Stimulated activated naive CD8-positive, alpha-beta T cell treated with anti-CD3 and anti-CD28 coated beads, Interleukin-15, Interleukin-2, amounts not matched to agents 100 ng/mL and 50 ng/mL, for 24 hours (primary cell): ENCODE data around the gene C9orf153.
"Not testable (repeated sequence)": the region's sequence is repeated elsewhere in the genome, so short reads cannot be mapped to it uniquely, and the experiment has no call there.

Experiments
- H3K27ac Mint-ChIP-seq: one replicate; pipeline ENCODE4 v1.8.0; 2021; ENCODE audit warnings: mild to moderate bottlenecking, mixed read lengths
- H3K27me3 Mint-ChIP-seq: one replicate; pipeline ENCODE4 v1.8.0; 2021; ENCODE audit warnings: mixed read lengths
- H3K36me3 Mint-ChIP-seq: one replicate; pipeline ENCODE4 v1.8.0; 2021; ENCODE audit warnings: low read depth, mixed read lengths
- H3K4me1 Mint-ChIP-seq: one replicate; pipeline ENCODE4 v1.8.0; 2021; ENCODE audit warnings: low read depth, mixed read lengths
- H3K4me3 Mint-ChIP-seq: one replicate; pipeline ENCODE4 v1.8.0; 2021; ENCODE audit warnings: mild to moderate bottlenecking, mixed read lengths
- H3K9me3 Mint-ChIP-seq: one replicate; pipeline ENCODE4 v1.8.0; 2021; ENCODE audit warnings: mixed read lengths

The C9orf153 gene

DNA sequence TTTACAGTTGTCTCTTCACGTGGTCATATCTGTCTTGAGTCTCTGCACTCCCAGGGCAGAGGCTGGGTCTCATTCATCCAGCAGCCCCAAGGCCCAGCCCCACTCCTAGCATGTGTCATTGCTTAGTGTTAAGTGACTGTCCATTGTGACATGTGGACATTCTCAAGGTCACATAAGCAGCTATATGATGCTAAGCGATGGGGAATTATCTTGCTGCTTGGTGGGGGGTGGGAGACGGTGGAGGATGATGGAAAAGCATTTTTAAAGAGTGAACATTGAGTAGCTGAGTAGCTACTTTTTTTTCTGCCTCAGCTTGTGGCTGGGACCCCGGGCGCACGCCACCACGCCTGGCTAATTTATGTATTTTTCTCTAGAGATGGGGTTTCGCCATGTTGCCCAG is at the start of gene C9orf153:
C9orf153 (minus strand) TSS at position 101 of the 400 bp plus-strand sequence. CDS start 30,054 bp downstream, outside the sequence.
- no peaks in the 10 kb centered on the region for H3K4me1 Mint-ChIP-seq
- no peak within 1 kb of the TSS for H3K27ac Mint-ChIP-seq
- H3K36me3 Mint-ChIP-seq: peaks cover 19% of the 10 kb centered on the region
- H3K27me3 Mint-ChIP-seq: no peaks in the 10 kb centered on the region
- no peaks in the 10 kb centered on the region for H3K9me3 Mint-ChIP-seq
- no peak within 1 kb of the TSS for H3K4me3 Mint-ChIP-seq

DNA sequence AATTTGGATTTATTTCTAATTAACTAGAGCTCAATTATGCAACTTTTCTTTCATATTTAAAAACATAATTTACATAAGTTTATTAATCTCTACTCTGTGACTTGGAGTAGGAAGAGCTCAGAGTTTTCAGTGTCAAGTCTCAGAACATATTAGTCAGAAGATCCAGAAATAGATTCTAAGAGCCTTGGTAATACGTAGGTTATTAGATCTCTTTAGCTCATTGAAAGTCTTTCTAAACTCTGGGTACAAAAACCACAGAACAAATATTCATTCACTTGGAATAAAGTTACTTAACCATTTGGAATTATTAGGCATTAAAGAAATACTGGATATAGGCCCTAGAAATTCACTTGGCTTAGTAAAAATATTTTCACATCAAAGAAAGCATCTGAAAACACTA is 49.2 kb upstream of the C9orf153 start:
- H3K4me3 Mint-ChIP-seq: no peak overlapping the region
- H3K4me1 Mint-ChIP-seq: peaks cover 11% of the 10 kb centered on the region
- no peaks in the 10 kb centered on the region for H3K27me3 Mint-ChIP-seq
- no peaks in the 10 kb centered on the region for H3K9me3 Mint-ChIP-seq
- peaks cover 81% of the 10 kb centered on the region for H3K36me3 Mint-ChIP-seq
- H3K27ac Mint-ChIP-seq: no peak overlapping the region

DNA sequence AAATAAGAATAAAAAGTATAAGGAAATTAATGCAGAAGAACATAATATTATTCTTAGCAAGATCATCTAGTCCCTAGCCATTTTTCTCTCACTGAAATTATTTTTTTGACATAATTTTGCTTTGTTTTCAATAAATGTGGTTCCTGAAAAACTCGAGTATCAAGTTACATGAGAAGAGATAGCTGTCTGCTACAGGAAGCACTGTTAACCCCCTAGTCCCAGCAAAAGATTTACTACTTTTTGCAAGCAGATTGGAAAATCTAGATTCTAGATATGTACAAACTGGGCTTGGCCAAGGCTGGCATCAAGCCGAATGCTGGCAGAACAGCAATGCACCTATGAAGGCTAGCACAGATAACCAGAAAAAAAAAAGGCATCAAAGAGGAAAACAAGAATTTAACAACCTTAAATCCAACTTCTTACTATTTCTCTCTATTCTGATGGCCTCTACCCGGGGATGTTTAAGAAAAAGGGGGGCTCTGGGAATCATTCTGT is 44.8 kb upstream of the C9orf153 start:
- no peaks in the 10 kb centered on the region for H3K9me3 Mint-ChIP-seq
- H3K4me3 Mint-ChIP-seq: no peak overlapping the region
- H3K27ac Mint-ChIP-seq: no peak overlapping the region
- H3K36me3 Mint-ChIP-seq: peaks cover 85% of the 10 kb centered on the region
- no peaks in the 10 kb centered on the region for H3K27me3 Mint-ChIP-seq
- peaks cover 20% of the 10 kb centered on the region for H3K4me1 Mint-ChIP-seq

DNA sequence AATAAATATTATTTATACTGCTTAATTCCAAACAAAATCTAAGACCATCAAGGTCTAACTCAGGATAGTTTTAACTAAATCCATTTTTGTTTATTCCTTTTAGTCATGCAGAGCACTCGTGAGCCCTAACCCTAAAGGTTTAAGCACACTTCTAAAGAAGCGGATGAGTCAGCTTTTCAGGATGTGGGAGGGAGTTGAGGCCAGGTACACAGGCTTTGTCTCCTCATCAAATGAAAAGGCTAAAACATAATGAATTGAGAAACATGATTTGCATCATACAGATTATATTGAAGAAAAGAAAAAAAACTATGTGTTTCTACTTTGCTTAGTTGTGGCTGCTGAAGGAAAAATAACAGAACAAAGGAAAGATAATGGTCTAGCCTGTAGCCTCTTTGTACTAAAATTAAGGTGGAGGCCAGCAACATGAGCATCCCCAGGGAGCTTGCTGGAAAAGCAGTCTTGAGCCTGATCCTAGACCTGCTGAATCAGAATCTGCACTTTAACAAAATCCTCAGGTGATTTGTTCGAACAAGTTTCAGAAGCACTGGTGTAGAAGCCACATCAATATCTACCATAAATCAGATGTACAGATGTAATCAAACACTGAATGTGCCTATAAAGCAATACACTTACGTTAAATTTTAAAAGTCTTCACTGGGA is 44.0 kb upstream of the C9orf153 start:
- Mint-ChIP-seq H3K9me3 (no peaks in the 10 kb centered on the region), H3K4me1 (peaks cover 23% of the 10 kb centered on the region), H3K27me3 (no peaks in the 10 kb centered on the region), H3K4me3 (peak overlapping the region; percentile 2), H3K36me3 (peaks cover 86% of the 10 kb centered on the region), H3K27ac (peak overlapping the region; percentile 74)

DNA sequence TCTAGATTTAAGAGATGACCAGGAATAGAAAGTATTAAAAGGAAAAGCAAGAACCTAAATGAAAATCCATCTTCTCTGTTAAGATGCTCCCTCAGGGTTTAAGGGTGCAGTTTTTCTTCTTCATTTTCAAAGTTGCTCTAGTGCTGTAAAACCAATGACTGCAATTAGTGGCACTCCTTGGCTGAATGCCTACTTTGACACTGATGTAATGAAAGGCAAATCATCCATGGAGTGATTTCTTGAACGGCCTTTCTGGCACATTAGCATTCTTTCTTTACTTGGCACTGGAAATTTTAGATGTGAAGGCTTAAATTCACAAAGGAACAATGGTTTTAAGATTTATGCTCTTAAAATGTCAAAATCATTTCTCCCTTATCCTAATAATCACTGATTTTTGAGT is 42.2 kb upstream of the C9orf153 start:
- H3K4me3 Mint-ChIP-seq: no peak overlapping the region

DNA sequence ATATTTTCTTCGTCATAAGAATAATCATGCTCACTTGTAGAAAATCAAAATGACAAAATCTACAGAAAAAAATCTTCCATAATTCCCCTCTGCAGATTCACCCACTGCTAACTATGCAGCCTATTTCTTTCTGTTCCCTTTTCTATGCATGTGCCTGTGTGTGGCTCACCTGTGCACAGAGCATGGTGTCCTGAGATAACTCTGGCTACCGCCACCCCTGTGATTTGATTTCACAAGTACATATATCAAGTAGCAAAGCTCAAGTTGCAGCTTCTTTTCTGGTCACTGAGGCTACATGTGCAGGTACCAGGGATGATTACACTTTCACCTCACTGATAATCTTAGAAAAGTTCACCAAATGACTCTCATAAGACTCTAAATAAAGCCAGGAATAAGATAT is 41.2 kb upstream of the C9orf153 start:
- Mint-ChIP-seq H3K27me3 (no peaks in the 10 kb centered on the region), H3K4me1 (peaks cover 23% of the 10 kb centered on the region), H3K27ac (no peak overlapping the region), H3K36me3 (peaks cover 87% of the 10 kb centered on the region), H3K4me3 (no peak overlapping the region), H3K9me3 (no peaks in the 10 kb centered on the region)

More for the DNA sequence above, 42.2 kb upstream of the C9orf153 start:
- peaks cover 87% of the 10 kb centered on the region for H3K36me3 Mint-ChIP-seq
- H3K27ac Mint-ChIP-seq: no peak overlapping the region
- H3K9me3 Mint-ChIP-seq: no peaks in the 10 kb centered on the region
- no peaks in the 10 kb centered on the region for H3K27me3 Mint-ChIP-seq
- peaks cover 23% of the 10 kb centered on the region for H3K4me1 Mint-ChIP-seq

DNA sequence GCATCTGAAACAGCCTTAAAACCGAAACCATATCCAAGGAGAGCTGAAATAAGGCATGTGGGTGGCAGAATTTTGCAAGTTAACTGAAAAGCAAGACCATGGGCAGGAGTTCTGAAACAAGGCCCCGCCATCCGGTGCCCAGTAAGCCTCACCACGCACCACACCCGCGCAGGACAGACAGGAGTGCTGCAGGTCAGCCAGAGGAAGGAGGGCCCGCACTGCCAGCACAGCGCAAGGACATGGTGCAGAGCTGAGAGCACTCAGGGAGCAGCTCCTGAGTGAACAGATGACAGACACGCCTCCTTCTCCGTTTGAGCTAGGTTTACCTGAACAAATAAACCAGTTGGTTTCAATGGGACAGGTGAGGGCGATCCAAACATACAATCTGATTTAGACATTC is 39.4 kb upstream of the C9orf153 start:
- Mint-ChIP-seq H3K27me3 (no peaks in the 10 kb centered on the region), H3K9me3 (no peaks in the 10 kb centered on the region), H3K4me1 (peaks cover 14% of the 10 kb centered on the region), H3K27ac (no peak overlapping the region), H3K4me3 (no peak overlapping the region), H3K36me3 (peaks cover 80% of the 10 kb centered on the region)

DNA sequence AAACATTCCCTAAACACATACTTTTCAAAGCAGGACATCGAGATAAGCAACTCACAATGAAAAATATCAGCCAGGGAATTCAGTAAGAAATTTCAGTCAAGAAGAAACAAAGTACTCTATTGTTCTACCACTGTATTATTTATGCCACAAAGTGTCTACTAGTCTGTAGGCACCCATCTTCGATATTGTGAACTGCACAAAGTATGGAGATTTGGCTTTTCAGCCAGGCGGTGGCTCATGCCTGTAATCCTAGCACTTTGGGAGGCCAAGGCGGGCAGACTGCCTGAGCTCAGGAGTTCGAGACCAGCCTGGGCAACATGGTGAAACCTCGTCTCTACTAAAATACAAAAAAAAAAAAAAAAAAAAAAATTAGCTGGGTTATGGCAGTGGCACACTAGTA is 30.9 kb upstream of the C9orf153 start:
- H3K4me3 Mint-ChIP-seq, H3K27ac Mint-ChIP-seq, H3K4me1 Mint-ChIP-seq, H3K9me3 Mint-ChIP-seq, H3K27me3 Mint-ChIP-seq: not testable (repeated sequence)
- peaks cover 33% of the 10 kb centered on the region for H3K36me3 Mint-ChIP-seq

DNA sequence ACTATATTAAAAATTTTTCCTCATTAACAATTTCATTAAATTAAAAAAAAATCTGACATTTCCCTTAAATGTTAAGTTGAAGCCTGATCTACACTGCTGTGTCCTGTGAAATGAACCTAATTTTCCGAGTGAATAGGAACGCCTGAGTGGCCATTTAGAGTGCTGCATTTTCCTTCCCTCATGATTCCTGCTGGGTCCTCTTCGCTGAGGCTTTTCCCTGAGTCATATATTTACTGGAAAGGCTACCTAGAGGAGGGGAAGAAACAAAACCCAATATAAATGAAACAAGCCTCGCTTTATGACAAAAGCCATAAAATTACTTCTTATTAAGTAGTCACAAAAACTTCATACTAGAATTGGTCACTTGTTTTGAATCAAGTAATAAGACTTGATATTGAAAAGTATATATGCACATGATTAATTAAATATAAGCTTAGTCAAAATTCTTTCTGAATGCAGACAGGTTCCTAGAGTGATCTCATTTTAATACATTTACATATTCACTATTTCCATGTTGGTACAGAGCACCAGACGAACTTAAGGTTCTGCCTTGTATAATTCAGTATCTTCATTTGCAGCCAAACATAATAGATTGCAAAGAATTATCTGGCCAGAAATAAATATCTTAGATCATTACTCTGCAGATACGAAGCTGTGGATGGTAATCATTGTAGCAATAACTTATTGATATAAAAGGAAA is 29.2 kb upstream of the C9orf153 start:
- Mint-ChIP-seq H3K4me1 (peaks cover 16% of the 10 kb centered on the region), H3K9me3 (no peaks in the 10 kb centered on the region), H3K27ac (no peak overlapping the region), H3K36me3 (peaks cover 23% of the 10 kb centered on the region), H3K27me3 (no peaks in the 10 kb centered on the region), H3K4me3 (no peak overlapping the region)

DNA sequence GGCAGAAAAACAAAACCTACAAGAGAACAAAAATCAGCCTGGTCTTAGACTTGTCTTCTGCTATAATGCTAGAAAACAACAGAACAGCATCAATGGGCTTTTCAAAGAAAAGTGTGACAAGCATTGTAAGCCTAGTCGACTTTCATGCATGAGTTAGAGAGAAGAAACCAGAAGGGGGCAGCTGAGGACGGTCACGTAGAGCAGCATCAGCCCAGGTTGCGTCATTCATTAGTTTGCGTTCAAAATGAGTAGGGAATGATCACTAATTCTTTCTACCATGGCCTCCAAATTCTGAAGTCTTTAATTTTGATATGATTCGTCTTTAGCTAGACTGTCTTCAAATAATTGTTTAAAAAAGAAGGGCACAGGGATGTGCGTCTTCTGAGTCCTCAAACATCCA is 27.6 kb upstream of the C9orf153 start:
- no peak overlapping the region for H3K4me3 Mint-ChIP-seq
- H3K27ac Mint-ChIP-seq: no peak overlapping the region
- H3K36me3 Mint-ChIP-seq: peaks cover 16% of the 10 kb centered on the region
- peaks cover 25% of the 10 kb centered on the region for H3K4me1 Mint-ChIP-seq
- no peaks in the 10 kb centered on the region for H3K9me3 Mint-ChIP-seq
- no peaks in the 10 kb centered on the region for H3K27me3 Mint-ChIP-seq

DNA sequence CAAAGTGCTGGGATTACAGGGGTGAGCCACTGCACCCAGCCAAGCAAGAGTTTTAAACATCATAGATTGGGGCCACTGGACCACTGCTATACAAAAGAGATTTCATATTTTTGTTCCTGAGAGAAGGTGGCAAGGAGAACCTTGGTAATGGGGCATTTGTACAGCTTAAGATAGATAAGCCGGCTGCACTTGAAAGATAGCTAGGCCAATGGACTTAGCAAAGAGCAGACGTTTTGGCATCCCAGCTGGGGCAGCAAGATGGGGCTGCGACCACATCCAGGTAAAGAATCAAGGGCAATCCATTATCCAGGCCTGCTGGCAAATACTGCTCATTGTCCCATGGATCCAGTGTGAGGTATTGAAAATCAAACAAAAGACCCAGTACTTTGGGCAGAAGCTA is 26.8 kb upstream of the C9orf153 start:
- Mint-ChIP-seq H3K27me3 (no peaks in the 10 kb centered on the region), H3K27ac (no peak overlapping the region), H3K9me3 (no peaks in the 10 kb centered on the region), H3K36me3 (peaks cover 18% of the 10 kb centered on the region), H3K4me1 (peaks cover 29% of the 10 kb centered on the region), H3K4me3 (no peak overlapping the region)

DNA sequence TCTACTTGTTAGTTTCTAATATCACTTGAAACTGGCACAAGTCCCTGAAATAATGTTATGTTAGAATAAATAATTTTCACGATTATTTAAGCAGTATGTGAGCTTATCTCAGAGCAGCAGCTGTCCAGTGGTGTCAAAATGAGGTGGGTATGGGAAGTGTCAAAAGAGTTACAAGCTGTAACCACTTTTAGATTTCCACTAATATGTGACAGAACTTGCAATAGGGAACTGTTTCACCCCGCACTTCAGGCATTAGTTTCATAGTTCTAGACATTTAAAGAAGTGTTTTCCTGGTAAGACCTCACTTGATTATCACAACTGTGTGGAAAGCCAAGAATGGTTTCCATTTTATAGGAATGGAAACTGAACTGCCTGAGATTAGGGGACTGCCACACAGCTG is 25.8 kb upstream of the C9orf153 start:
- Mint-ChIP-seq H3K36me3 (peaks cover 18% of the 10 kb centered on the region), H3K9me3 (no peaks in the 10 kb centered on the region), H3K27ac (no peak overlapping the region), H3K27me3 (no peaks in the 10 kb centered on the region), H3K4me3 (no peak overlapping the region), H3K4me1 (peaks cover 38% of the 10 kb centered on the region)

DNA sequence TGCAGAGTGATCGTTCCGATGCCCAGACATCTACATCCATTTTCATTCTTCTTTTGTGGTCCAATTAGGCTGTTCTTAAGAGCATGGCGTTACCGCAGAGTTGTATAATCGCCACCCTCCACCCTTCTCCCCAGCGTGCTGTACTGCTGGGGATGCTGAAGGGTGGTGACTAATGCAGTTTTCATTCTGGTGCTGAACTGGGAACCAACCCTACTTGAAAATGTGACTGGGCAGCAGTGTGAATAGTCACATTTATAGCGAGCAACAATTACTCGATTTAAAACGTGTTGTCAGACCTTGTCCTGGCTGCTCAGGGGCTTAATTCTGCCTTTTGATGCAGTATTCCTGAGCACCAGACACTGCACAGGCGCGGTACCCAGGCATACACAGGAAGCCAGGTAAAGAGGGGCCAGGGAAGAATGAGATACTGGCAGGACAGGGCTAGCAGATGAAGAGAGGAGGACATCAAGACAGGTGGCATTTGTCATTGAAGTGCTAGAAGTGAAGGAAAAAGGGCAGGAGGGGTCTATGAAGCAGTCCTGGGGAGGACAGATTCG is 23.6 kb upstream of the C9orf153 start:
- peak overlapping the region; percentile 93 for H3K27ac Mint-ChIP-seq
- peaks cover 50% of the 10 kb centered on the region for H3K4me1 Mint-ChIP-seq
- H3K4me3 Mint-ChIP-seq: peak overlapping the region; percentile 87
- H3K9me3 Mint-ChIP-seq: no peaks in the 10 kb centered on the region
- peaks cover 28% of the 10 kb centered on the region for H3K36me3 Mint-ChIP-seq
- no peaks in the 10 kb centered on the region for H3K27me3 Mint-ChIP-seq

DNA sequence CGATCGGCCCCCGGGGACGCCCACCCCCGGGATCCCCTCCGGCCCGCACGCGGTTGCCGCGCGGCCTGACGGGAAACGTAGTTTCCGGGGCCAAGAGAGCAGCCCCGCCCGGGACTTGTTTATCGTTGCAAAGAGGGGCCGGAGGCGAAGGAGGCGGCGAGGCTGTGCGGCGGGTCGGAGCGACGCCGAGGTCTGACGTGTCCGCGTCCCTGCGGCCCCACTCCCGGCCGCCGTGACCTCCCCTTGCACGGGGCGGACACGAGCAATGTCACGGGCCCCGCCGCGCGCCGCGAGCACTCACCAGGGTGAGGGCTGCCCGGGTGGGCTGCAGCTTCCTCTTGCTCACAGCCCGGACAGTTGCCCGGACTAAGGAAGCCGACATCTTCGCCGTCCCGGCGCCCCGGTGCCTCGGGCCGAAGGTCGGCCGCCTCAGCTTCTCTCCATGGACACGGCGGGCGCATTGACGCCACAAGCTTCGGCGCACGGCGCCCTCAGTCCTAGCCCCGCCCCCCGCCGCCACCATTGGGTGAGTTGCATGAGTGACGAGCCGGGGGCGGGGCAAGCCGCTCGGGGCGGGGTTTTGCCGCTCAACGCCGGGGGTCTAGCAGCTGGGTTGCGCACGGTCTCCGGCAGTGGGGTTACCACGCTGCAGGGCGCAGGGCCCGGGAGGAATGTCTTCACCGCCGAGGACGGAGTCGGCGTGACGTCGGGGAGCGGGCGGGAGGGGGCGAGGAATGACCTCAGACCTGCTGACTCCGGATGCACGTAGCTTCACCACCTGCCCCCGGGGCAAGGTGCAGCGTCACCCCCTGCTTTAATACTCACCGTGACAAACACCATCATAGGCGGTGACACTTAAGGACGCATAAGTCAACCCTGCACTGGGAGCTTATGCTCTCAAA is 22.9 kb upstream of the C9orf153 start, which contains the start of gene ISCA1:
ISCA1 (minus strand) TSS at position 462 of the 902 bp plus-strand sequence; CDS start at position 382, 80 bp downstream.
- H3K27me3 Mint-ChIP-seq: no peaks in the 10 kb centered on the region
- H3K4me3 Mint-ChIP-seq: peak within 1 kb of the TSS; percentile 87
- peak within 1 kb of the TSS; percentile 94 for H3K27ac Mint-ChIP-seq
- H3K9me3 Mint-ChIP-seq: no peaks in the 10 kb centered on the region
- peaks cover 54% of the 10 kb centered on the region for H3K4me1 Mint-ChIP-seq
- H3K36me3 Mint-ChIP-seq: peaks cover 25% of the 10 kb centered on the region
